GM18505 (cell line): ENCODE measurements around the gene GC.

Experiments
- ATAC-seq: cut with Tn5 transposase; IDR thresholded peaks from one replicate; pipeline ENCODE4 v1.9.1; 2021; ENCODE audit not compliant: unreplicated experiment
- POLR2A ChIP-seq: IDR thresholded peaks from 4 replicates; pipeline ENCODE4 v1.6.1; 2011; ENCODE audit warnings: borderline replicate concordance; ENCODE audit not compliant: insufficient read depth, insufficient read length; ENCODE audit errors: extremely low read depth

GC gene

GRCh38 chr4:71732066-71732465, 51.8 kb downstream of the GC start:
- no peak for ATAC-seq
- no peak for TF ChIP-seq POLR2A

GRCh38 chr4:71729856-71730255, 54.0 kb downstream of the GC start:
- no peak for TF ChIP-seq POLR2A
- no peak for ATAC-seq

GRCh38 chr4:71713611-71714203, 70.2 kb downstream of the GC start:
- no peak for TF ChIP-seq POLR2A
- peak; percentile 70 for ATAC-seq

- TF ChIP-seq POLR2A: no peak
- no peak for ATAC-seq
Measured at GRCh38 chr4:71711985-71712348, 71.9 kb downstream of the GC start.

GRCh38 chr4:71711044-71711984, 72.6 kb downstream of the GC start:
- no peak for TF ChIP-seq POLR2A
- no peak for ATAC-seq

DNA sequence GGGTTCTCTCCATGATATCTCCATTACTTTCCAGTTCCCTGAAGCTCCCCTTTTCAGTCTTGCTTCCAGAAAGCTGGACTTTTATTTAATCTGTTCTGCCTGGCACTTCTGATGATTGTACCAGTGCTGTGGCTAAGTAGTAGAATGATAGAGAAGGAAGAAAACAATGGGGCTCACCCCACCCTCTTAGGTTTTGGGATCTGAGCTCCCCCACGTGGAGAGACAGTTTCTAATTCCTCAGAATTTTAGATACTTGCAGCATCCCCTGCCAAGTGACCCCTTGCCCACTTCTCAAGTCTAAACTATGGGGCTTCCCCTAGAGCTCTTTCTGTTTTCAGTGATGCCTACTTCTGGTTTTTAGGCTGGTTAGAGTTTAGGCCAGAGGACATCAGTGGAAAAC, 73.9 kb downstream of the GC start:
- TF ChIP-seq POLR2A: no peak
- ATAC-seq: no peak

DNA sequence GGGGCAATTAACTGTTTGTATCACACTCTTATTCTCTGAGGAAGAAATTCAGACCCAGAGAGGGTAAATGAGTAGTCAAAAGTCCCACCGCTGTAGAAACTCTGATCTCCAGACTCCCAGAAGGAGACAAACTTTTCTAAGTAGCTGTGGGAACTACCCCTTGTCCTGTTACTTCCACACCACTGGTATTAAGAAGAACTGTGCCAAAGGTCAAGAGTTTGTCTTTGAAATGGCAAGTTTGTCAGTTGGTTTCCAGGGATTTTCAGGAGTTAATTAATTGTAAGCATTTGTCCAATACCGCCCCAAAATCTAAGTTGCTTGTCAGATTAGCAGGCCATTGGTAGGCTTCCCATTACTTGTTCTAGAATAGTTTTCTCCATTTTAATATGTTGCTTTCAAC, 85.7 kb downstream of the GC start:
- no peak for ATAC-seq
- no peak for TF ChIP-seq POLR2A

DNA sequence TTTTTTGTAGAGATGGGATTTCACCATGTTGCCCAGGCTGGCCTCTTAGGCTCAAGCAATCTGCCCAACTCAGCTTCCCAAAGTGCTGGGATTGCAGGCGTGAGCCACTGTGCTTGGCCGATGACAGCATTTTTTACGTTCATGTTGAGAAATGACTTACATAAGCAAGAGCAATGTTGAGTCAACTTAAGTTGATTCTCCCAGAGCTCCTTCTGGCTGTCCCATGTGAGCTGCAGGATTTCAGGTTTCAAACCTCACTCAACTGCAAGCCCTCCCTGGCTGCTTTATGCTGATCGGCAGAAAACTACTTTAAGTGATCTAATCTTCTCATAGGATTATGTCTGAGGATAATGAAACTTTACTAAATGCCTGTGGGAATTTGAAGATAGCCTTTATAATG, 86.8 kb downstream of the GC start:
- TF ChIP-seq POLR2A: no peak
- ATAC-seq: no peak

DNA sequence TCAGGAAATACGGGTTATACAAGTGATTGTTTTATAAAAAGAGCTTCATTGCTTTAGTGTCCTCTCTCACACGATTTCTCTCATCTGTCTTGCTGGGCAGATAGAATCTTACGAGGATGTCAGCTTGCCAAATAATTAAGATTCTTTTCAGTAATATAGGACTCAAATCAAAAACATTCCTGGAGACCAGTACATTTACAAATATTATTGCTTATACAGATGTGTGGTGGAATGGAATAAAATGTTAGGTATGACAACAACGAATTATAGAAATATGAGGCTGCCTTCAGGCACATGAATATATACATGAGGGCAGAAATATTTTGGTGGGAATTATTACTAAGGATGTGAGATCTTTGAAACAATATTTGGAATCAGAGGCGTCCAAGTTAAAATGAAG, 88.9 kb downstream of the GC start:
- TF ChIP-seq POLR2A: no peak
- ATAC-seq: no peak

DNA sequence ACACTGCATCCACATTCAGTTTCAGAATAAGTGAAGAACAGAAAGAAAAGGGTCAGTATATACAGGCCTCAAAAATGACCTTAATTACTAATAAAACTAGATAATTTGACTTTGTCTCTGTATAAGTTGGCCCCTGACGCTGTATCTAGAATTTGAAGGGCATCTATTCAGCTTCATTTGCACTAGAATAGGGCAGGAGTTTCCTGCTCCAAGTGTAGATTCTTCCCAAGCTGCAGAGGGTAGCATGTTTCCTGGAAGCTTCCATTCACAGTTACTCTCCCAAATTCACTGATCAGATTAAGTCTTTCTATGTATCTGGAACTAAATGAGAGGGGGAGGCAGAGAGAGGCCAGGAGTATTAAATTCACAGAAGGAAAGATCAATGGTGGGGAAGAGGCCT, 90.9 kb downstream of the GC start:
- ATAC-seq: no peak
- TF ChIP-seq POLR2A: no peak

DNA sequence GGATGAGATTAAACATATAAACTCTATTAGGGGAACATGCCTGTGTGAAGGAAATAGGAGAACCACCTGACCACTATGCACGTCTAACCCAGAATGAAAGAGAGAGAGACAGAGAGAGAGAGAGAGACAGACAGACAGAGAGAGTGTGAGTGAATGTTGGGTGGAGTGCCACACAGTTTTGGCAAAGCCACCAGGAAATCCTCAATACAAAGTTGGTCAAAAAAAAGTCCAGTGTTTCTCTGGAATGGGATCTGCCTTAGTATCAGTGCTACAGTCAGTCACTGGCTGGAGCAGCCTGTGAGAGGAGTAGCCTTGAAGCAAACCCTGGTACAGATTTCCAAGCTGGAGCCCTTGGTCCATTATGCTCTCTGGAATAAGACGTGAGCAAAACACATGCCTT, 91.7 kb downstream of the GC start:
- ATAC-seq: no peak
- TF ChIP-seq POLR2A: no peak
